ENCODE data around the gene HLA-E.
A peak's percentile ranks its signal among the peaks of the same experiment; 100 is the strongest.
"Not testable (repeated sequence)": the region's sequence is repeated elsewhere in the genome, so short reads cannot be mapped to it uniquely, and the experiment has no call there.

HLA-E gene

GRCh38 chr6:30481211-30481964 is 7.9 kb upstream of the HLA-E start:
- no peak for DNase-seq

DNA sequence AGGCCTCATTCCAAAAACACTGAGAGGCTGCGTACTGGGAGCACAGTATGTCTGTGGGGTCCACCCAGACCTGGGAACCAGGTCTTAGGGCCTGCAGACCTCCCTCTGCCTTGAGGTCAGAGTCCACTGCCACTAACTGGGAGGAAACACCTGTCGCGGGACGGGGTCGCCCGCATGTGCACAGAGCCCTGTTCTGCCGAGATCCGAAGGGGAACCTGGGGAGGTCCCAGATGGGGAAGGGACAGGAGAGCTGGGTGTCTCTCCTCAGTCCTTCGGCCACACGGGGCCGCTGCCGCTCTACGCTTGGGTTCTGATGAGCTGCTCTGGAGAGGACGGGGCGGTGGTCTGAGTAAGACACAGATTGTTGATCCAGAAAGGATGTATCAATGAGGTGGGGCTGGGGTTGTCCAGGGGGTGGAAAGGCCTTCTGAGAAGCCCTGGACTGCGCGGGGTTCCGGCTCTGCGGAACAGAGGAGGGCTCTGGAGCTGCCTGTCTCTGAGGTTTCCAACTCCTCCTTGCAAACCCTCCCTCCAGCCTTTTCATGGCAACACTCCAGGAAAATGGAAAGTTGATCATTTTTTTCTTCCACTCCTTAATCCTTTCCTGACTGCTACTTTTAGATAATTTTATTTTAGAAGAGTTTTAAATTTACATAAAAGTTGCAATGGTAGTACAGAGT is 7.2 kb upstream of the HLA-E start:
- DNase-seq: peak; percentile 85

- peak; percentile 78 for DNase-seq
These were observed 5.5 kb upstream of the HLA-E start for GRCh38 chr6:30483677-30484279.

- no peak for DNase-seq
These were observed 4.1 kb upstream of the HLA-E start for GRCh38 chr6:30485236-30485635.

GRCh38 chr6:30487926-30488325 is 1.4 kb upstream of the HLA-E start:
- no peak for DNase-seq

GRCh38 chr6:30488697-30489080 is 620 bp upstream of the HLA-E start:
- not testable (repeated sequence) for DNase-seq

- DNase-seq: peak; percentile 87
These were observed 942 bp downstream of the HLA-E start for GRCh38 chr6:30490026-30490876.

DNA sequence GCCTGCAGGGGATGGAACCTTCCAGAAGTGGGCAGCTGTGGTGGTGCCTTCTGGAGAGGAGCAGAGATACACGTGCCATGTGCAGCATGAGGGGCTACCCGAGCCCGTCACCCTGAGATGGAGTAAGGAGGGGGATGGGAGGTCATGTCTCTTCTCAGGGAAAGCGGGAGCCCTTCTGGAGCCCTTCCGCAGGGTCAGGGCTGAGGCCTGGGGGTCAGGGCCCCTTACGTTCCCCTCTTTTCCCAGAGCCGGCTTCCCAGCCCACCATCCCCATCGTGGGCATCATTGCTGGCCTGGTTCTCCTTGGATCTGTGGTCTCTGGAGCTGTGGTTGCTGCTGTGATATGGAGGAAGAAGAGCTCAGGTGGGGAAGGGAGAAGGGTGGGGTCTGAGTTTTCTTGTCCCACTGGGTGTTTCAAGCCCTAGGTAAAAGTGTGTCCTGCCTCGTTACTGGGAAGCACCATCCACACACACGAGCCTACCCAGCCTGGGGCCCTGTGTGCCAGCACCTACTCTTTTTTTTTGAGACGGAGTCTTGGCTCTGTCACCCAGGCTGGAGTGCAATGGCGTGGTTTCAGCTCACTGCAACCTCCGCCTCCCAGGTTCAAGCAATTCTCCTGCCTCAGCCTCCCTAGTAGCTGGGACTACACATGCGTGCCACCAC is 2.1 kb downstream of the HLA-E start:
- peak; percentile 37 for DNase-seq

DNA sequence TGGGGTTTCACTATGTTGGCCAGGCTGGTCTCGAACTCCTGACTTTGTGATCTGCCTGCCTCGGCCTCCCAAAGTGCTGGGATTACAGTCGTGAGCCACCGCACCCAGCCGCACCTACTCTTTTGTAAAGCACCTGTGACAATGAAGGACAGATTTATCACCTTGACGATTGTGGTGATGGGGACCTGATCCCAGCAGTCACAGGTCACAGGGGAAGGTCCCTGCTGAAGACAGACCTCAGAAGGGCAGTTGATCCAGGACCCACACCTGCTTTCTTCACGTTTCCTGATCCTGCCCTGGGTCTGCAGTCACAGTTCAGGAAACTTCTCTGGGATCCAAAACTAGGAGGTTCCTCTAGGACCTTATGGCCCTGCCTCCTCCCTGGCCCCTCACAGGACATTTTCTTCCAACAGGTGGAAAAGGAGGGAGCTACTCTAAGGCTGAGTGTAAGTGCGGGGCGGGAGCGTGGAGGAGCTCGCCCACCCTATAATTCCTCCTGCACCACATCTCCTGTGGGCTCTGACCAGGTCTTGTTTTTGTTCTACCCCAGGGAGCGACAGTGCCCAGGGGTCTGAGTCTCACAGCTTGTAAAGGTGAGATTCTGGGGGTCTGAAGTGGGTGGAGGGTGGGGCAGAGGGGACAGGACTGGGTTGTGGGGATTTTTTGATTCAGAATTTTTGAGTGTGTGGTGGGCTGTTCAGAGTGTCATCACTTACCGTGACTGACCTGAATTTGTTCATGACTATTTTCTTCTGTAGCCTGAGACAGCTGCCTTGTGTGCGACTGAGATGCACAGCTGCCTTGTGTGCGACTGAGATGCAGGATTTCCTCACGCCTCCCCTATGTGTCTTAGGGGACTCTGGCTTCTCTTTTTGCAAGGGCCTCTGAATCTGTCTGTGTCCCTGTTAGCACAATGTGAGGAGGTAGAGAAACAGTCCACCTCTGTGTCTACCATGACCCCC is 3.0 kb downstream of the HLA-E start:
- peak; percentile 37 for DNase-seq

DNA sequence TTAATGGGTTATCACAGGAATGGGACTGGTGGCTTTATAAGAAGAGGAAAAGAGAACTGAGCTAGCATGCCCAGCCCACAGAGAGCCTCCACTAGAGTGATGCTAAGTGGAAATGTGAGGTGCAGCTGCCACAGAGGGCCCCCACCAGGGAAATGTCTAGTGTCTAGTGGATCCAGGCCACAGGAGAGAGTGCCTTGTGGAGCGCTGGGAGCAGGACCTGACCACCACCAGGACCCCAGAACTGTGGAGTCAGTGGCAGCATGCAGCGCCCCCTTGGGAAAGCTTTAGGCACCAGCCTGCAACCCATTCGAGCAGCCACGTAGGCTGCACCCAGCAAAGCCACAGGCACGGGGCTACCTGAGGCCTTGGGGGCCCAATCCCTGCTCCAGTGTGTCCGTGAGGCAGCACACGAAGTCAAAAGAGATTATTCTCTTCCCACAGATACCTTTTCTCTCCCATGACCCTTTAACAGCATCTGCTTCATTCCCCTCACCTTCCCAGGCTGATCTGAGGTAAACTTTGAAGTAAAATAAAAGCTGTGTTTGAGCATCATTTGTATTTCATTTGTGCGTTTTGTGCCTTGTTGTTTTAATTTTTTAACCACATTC is 4.4 kb downstream of the HLA-E start:
- DNase-seq: peak; percentile 64

- peak; percentile 60 for DNase-seq
These were observed 5.1 kb downstream of the HLA-E start for GRCh38 chr6:30494291-30494861.

DNA sequence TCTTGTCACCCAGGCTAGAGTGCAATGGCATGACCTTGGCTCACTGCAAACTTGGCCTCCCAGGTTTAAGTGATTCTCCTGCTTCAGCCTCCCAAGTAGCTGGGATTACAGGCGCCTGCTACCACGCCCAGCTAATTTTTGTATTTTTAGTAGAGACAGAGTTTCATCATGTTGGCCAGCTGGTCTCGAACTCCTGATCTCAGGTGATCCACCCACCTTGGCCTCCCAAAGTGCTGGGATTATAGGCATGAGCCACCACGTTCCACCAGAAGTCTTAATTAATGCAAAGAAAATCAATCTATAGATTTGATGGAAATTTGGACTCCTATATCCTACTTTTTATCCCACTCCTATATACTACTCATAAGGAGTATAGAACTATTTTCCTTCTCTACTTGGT is 5.8 kb downstream of the HLA-E start:
- peak; percentile 38 for DNase-seq

DNA sequence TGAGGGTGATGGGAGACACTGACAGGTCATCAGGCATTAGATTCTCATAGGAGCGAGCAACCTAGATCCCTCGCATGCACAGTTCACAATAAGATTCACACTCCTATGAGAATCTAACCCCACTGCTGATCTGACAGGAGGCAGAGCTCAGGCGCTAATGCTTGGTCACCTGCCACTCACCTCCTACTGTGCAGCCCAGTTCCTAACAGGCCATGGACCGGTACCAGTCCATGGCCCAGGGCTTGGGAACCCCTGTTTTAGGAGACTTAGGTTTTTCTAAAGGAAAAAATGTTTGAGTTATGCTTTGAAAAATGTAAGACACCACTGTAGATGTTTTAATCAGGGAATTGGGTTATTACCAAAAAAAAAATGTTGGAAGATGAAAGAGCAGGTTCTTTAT is 6.7 kb downstream of the HLA-E start:
- DNase-seq: peak; percentile 25

DNA sequence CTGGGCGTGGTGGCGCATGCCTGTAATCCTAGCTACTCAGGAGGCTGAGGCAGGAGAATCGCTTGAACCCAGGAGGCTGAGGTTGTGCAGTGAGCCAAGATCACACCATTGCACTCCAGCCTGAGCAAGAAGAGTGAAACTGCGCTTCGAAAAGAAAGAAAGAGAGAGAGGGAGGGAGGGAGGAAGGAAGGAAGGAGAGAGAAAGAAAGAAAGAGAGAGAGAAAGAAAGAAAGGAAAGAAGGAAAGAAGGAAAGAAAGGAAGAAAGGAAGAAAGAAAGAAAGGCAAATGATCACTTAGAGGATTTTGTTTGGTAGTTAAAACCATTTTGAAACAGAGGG is 7.9 kb downstream of the HLA-E start:
- not testable (repeated sequence) for DNase-seq

GRCh38 chr6:30497714-30498113 is 8.4 kb downstream of the HLA-E start:
- no peak for DNase-seq

DNA sequence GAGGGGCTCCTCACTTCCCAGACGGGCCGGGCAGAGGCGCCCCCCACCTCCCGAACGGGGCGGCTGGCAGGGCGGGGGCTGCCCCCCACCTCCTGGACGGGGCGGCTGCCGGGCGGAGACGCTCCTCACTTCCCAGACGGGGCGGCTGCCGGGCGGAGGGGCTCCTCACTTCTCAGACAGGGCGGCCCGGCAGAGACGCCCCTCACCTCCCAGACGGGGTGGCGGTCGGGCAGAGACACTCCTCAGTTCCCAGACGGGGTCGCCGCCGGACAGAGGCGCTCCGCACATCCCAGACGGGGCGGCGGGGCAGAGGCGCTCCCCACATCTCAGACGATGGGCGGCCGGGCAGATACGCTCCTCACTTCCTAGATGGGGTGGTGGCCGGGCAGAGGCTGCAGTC is 9.4 kb downstream of the HLA-E start:
- not testable (repeated sequence) for DNase-seq

DNA sequence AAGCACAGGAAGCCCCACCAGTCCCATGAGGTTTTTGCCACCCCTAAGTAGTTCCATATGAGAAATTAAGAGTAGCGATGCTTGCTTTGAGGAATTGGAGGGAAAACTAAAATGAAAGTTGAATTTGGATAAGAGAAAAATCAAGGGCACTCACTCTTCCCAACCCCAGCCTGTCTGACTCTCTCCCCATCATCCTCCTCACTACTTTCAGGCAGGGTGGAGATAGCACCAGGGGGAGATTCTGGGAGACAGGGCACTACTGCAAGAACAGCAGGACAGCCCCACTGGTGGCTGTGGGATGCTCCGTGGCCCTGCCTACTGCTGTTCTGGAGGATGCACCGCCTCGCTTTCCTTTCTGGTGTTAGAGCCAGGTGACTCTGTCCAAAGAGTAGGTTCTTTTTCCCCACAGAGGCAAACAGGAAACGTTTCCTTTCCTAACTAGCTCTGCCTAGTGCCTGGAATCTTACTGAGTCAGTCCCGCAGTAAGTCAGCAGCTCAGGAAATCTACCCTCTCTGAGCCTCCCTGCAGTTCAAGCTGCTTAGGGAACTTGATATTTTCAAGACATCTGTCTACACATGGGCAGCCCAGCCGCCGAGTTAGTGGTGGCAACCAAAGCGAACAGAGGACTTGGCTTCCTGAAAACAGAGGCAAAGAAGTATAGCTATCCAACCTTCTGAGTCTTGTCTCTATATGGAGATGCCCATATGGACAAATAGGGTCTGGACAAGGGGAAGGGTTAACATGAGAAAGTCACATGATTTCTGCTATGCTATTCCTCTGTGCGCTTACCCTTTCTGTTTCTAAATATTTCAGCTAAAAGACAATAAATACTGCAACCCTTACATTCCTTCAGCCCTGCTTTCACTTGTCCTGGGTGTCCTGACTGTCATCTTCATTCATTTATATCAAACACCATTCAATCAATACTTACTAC is 11.4 kb downstream of the HLA-E start:
- no peak for DNase-seq

DNA sequence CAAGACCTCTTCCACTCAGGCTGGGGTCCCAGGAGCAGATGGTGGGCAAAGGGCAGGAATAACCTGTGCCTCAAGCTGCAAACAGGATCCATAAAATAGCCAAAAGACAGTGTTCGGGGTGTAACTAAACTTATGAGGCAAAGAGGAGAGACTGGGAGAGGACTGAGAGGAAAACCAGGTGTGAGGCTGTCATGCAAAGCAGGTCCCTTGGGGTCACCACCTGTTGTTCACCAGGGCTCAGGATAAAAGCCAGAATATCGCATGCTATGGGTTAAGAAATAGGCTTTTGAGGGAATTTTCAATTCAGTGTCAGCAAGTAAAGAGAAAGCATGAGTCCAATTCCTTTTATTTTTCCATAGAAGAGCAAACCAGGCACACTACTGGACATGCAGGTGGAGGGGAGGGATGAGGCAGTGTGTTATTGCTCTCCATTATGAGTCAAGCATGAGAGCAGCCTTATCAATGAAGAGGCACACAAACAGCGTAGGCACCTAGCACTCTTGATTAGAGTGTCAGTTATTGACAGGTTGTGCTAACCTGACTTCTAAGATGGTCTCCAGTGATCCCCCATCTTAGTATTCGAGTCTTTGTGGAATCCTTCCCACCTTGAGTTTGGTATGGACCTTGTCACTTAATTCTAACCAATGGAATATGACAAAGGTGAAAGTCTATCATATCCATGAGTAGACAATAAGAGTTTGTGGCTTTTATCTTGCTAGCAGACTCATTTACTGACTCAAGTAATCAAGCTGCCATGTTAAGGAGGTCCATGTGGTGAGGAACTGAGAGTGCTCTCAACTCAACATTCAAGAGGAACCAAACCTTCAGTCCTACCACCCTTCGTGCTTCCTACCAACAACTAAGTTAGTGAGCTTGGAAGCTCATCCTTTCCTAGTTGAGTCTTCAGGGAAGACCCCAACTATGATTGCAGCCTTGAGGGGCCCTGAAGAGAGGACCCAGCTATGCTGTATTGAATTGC is 18.8 kb downstream of the HLA-E start:
- DNase-seq: no peak
